ENCODE measurements around the gene BLTP2. TPM values are rescaled to one million over a fixed set of nuclear protein-coding genes. Genes with fewer than 3 reads are reported as not detected.
"Not testable (repeated sequence)": the region's sequence is repeated elsewhere in the genome, so short reads cannot be mapped to it uniquely, and the experiment has no call there.

The BLTP2 gene
- total RNA-seq, 1 experiment from 2014 or later: 140 TPM

DNA sequence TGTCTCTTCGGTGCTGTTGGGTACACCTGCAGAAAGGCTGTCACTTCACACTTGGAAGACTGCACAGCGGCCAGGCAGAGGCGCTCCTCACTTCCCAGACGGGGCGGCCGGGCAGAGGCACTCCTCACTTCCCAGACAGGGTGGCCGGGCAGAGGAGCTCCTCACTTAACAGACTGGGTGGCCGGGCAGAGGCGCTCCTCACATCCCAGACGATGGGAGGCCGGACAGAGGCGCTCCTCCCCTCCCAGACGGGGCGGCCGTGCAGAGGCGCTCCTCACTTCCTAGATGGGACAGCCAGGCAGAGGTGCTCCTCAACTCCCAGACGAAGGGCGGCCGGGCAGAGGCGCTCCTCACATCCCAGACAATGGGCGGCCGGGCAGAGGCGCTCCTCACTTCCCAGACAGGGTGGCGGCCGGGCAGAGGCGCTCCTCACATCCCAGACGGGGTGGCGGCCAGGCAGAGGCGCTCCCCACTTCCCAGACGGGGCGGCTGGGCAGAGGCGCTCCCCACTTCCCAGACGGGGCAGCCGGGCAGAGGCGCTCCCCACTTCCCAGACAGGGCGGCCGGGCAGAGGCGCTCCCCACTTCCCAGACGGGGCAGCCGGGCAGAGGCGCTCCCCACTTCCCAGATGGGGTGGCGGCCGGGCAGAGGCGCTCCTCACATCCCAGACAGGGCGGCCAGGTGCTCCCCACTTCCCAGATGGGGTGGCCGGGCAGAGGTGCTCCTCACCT is 14.0 kb upstream of the BLTP2 start:
- intact Hi-C loops (cut with micrococcal nuclease); H3K9ac ChIP-seq (ENCODE audit: low read length): not testable (repeated sequence)

GRCh38 chr17:28658342-28658741 is 13.4 kb upstream of the BLTP2 start:
- H3K27ac ChIP-seq (ENCODE audit: low read depth, low read length); ATAC-seq; H3K9me3 ChIP-seq (ENCODE audit: control insufficient read depth in 1 of 2, insufficient read depth in 1 of 2, low read depth in 1 of 2, low read length in 2 of 2); intact Hi-C loops (cut with micrococcal nuclease); H3K4me3 ChIP-seq (replicated peaks in 1 of 2; ENCODE audit: low read depth in 1 of 2, low read length in 2 of 2); BruUV-seq (replicated peaks); H2AFZ ChIP-seq (ENCODE audit: low read depth, low read length, poor library complexity, severe bottlenecking); DNase-seq (ENCODE audit: low read depth, low spot score); H3K4me2 ChIP-seq (ENCODE audit: low read length); H3K27me3 ChIP-seq (ENCODE audit: insufficient read depth, low read length); H3K9ac ChIP-seq (ENCODE audit: low read length); RAD21 ChIA-PET (ENCODE audit: low non-redundant PET in 1 of 2, low total read pairs in 2 of 2, uncharacterized antibody in 2 of 2, unreplicated experiment in 2 of 2); H4K20me1 ChIP-seq (ENCODE audit: insufficient read depth); H3K9me2 ChIP-seq (ENCODE audit: insufficient read depth): not testable (repeated sequence)
- peaks cover 3 to 29% of the 10 kb centered on the region in 2 experiments for H3K36me3 ChIP-seq (ENCODE audit: control insufficient read depth in 1 of 2, insufficient read depth in 2 of 2, low read length in 2 of 2)
- peaks cover 73% of the 10 kb centered on the region for H3K79me2 ChIP-seq (ENCODE audit: insufficient read depth, low read length)
- ChIA-PET POLR2A (interaction anchor here (0.8 kb wide), 1 partner anchor 10 kb away, joined by 3 read pairs; no protein-coding TSS in a partner anchor), CTCF (interaction anchor here (1.0 kb wide), 1 partner anchor 11 kb away, joined by 3 read pairs; no protein-coding TSS in a partner anchor)
- peaks cover 9 to 15% of the 10 kb centered on the region in 2 experiments; a peak in 3 of 4 replicates for H3K4me1 ChIP-seq (ENCODE audit: control insufficient read depth in 1 of 2, insufficient read depth in 2 of 2, low read length in 2 of 2)

More for the DNA sequence above, 14.0 kb upstream of the BLTP2 start:
- H3K9me3 ChIP-seq (ENCODE audit: control insufficient read depth in 1 of 2, insufficient read depth in 1 of 2, low read depth in 1 of 2, low read length in 2 of 2); H3K4me3 ChIP-seq (replicated peaks in 1 of 2; ENCODE audit: low read depth in 1 of 2, low read length in 2 of 2); H3K9me2 ChIP-seq (ENCODE audit: insufficient read depth); H3K27me3 ChIP-seq (ENCODE audit: insufficient read depth, low read length); RAD21 ChIA-PET (ENCODE audit: low non-redundant PET in 1 of 2, low total read pairs in 2 of 2, uncharacterized antibody in 2 of 2, unreplicated experiment in 2 of 2); H2AFZ ChIP-seq (ENCODE audit: low read depth, low read length, poor library complexity, severe bottlenecking); H3K4me2 ChIP-seq (ENCODE audit: low read length); H4K20me1 ChIP-seq (ENCODE audit: insufficient read depth); CTCF ChIA-PET; BruUV-seq (replicated peaks); H3K27ac ChIP-seq (ENCODE audit: low read depth, low read length); ATAC-seq; DNase-seq (ENCODE audit: low read depth, low spot score); POLR2A ChIA-PET: not testable (repeated sequence)
- Histone ChIP-seq H3K36me3 (ENCODE audit: control insufficient read depth in 1 of 2, insufficient read depth in 2 of 2, low read length in 2 of 2) (peaks cover 3 to 29% of the 10 kb centered on the region in 2 experiments), H3K79me2 (ENCODE audit: insufficient read depth, low read length) (peaks cover 75% of the 10 kb centered on the region), H3K4me1 (ENCODE audit: control insufficient read depth in 1 of 2, insufficient read depth in 2 of 2, low read length in 2 of 2) (peaks cover 12 to 18% of the 10 kb centered on the region in 2 experiments; a peak in 3 of 4 replicates)

Data from HCT116 (cell line).